H9 (cell line): Measurements from ENCODE around the gene PMF1. TPM values are rescaled to one million over a fixed set of nuclear protein-coding genes. Genes with fewer than 3 reads are reported as not detected.

Experiments used
- DNase-seq: peaks from one replicate; pipeline ENCODE4 v3.0.0-alpha.2; 2017
- H2AFZ ChIP-seq: one replicate; pipeline ENCODE4 v1.6.1; 2013; ENCODE audit warnings: mild to moderate bottlenecking, low read length, control low read depth, moderate library complexity
- H2AK5ac ChIP-seq: 2 replicates; pipeline ENCODE4 v1.6.1; 2013; ENCODE audit warnings: low read length, control low read depth, mixed read lengths; ENCODE audit not compliant: insufficient read length
- H2BK120ac ChIP-seq: one replicate; pipeline ENCODE4 v1.6.1; 2013; ENCODE audit warnings: low read depth, mild to moderate bottlenecking, low read length, control low read depth, inconsistent platforms; ENCODE audit not compliant: poor library complexity, severe bottlenecking
- H2BK12ac ChIP-seq: 2 replicates; pipeline ENCODE4 v1.6.1; 2013; ENCODE audit warnings: low read length, control low read depth, mixed read lengths, low read depth; ENCODE audit not compliant: insufficient read length
- H2BK15ac ChIP-seq: 2 replicates; pipeline ENCODE4 v1.6.1; 2013; ENCODE audit warnings: low read depth, low read length, control low read depth
- H2BK20ac ChIP-seq: one replicate; pipeline ENCODE4 v1.6.1; 2013; ENCODE audit warnings: low read depth, mild to moderate bottlenecking, low read length, control low read depth, inconsistent platforms; ENCODE audit not compliant: poor library complexity, severe bottlenecking
- H2BK5ac ChIP-seq: 2 replicates; pipeline ENCODE4 v1.6.1; 2013; ENCODE audit warnings: low read length, control low read depth, mixed read lengths; ENCODE audit not compliant: insufficient read length
- H3K14ac ChIP-seq: 2 replicates; pipeline ENCODE4 v1.6.1; 2013; ENCODE audit warnings: low read length, control low read depth; ENCODE audit not compliant: insufficient read depth
- H3K18ac ChIP-seq: 2 replicates; pipeline ENCODE4 v1.6.1; 2013; ENCODE audit warnings: low read depth, mild to moderate bottlenecking, mixed read lengths, low read length, control low read depth; ENCODE audit not compliant: insufficient read length
- H3K23ac ChIP-seq: 2 replicates; pipeline ENCODE4 v1.6.1; 2013; ENCODE audit warnings: low read length, control low read depth, mixed read lengths, low read depth; ENCODE audit not compliant: insufficient read length
- H3K23me2 ChIP-seq: 2 replicates; pipeline ENCODE4 v1.6.1; 2013; ENCODE audit warnings: low read depth, mild to moderate bottlenecking, mixed read lengths, low read length, control low read depth; ENCODE audit not compliant: insufficient read length, poor library complexity, severe bottlenecking
- H3K27ac ChIP-seq: 2 replicates; pipeline ENCODE4 v1.5.1; 2013; ENCODE audit warnings: low read length, control low read depth, mixed read lengths, low read depth; ENCODE audit not compliant: insufficient read length
- H3K27me3 ChIP-seq: 2 replicates; pipeline ENCODE4 v1.6.1; 2013; ENCODE audit warnings: low read length, control low read depth, inconsistent platforms; ENCODE audit not compliant: insufficient read depth
- H3K4ac ChIP-seq: 2 replicates; pipeline ENCODE4 v1.6.1; 2013; ENCODE audit warnings: low read depth, mild to moderate bottlenecking, control low read depth, inconsistent platforms, low read length, moderate library complexity
- H3K4me1 ChIP-seq: 2 replicates; pipeline ENCODE4 v1.6.1; 2013; ENCODE audit warnings: low read length, control low read depth, inconsistent platforms; ENCODE audit not compliant: insufficient read depth
- H3K4me2 ChIP-seq: 2 replicates; pipeline ENCODE4 v1.6.1; 2013; ENCODE audit warnings: low read length, control low read depth, mixed read lengths; ENCODE audit not compliant: insufficient read length, insufficient read depth
- H3K56ac ChIP-seq: 2 replicates; pipeline ENCODE4 v1.6.1; 2013; ENCODE audit warnings: low read depth, mild to moderate bottlenecking, mixed read lengths, low read length, control low read depth; ENCODE audit not compliant: insufficient read length
- H3K79me1 ChIP-seq: 2 replicates; pipeline ENCODE4 v1.6.1; 2013; ENCODE audit warnings: low read depth, mild to moderate bottlenecking, moderate library complexity, low read length, control low read depth, inconsistent platforms; ENCODE audit not compliant: insufficient read depth, poor library complexity, severe bottlenecking
- H3K79me2 ChIP-seq: 2 replicates; pipeline ENCODE4 v1.6.1; 2013; ENCODE audit warnings: low read length, control low read depth, inconsistent platforms; ENCODE audit not compliant: insufficient read depth
- H3K9ac ChIP-seq: 2 replicates; pipeline ENCODE4 v1.6.1; 2013; ENCODE audit warnings: low read length, control low read depth, mixed read lengths; ENCODE audit not compliant: insufficient read length; ENCODE audit errors: extremely low read depth
- H3K9me3 ChIP-seq: one replicate; pipeline ENCODE4 v1.6.1; 2013; ENCODE audit warnings: low read depth, low read length, inconsistent platforms; ENCODE audit not compliant: control insufficient read depth
- H3T11ph ChIP-seq: one replicate; pipeline ENCODE4 v1.6.1; 2013; ENCODE audit warnings: mild to moderate bottlenecking, low read length, control low read depth, inconsistent platforms
- H4K20me1 ChIP-seq: one replicate; pipeline ENCODE4 v1.6.1; 2013; ENCODE audit not compliant: control insufficient read depth, insufficient read length, insufficient read depth
- H4K5ac ChIP-seq: 2 replicates; pipeline ENCODE4 v1.6.1; 2013; ENCODE audit warnings: low read depth, mild to moderate bottlenecking, mixed read lengths, low read length, control low read depth; ENCODE audit not compliant: insufficient read length
- H4K8ac ChIP-seq: replicated peaks from 2 replicates; pipeline ENCODE4 v1.6.1; 2013; ENCODE audit warnings: low read length, control low read depth, mixed read lengths, low read depth; ENCODE audit not compliant: insufficient read length
- H4K91ac ChIP-seq: 2 replicates; pipeline ENCODE4 v1.6.1; 2013; ENCODE audit warnings: low read depth, mild to moderate bottlenecking, moderate library complexity, mixed read lengths, low read length, control low read depth; ENCODE audit not compliant: insufficient read length
- H3K27ac Mint-ChIP-seq, 3 experiments: 2 replicates in 2 of 3; 3 replicates in 1 of 3; pipeline ENCODE4 v1.8.0; 2020 to 2021; ENCODE audit warnings: mixed read lengths in 3 of 3, mild to moderate bottlenecking in 1 of 3, moderate library complexity in 1 of 3
- H3K27me3 Mint-ChIP-seq: 2 replicates; pipeline ENCODE4 v1.8.0; 2021; ENCODE audit warnings: low read depth, mild to moderate bottlenecking, moderate library complexity, mixed read lengths
- H3K36me3 Mint-ChIP-seq, 3 experiments: 2 replicates in 2 of 3; 3 replicates in 1 of 3; pipeline ENCODE4 v1.8.0; 2020 to 2021; ENCODE audit warnings: low read depth in 3 of 3, mixed read lengths in 3 of 3; ENCODE audit not compliant: insufficient read depth in 1 of 3
- H3K4me1 Mint-ChIP-seq, 2 experiments: 2 replicates each; pipeline ENCODE4 v1.8.0; 2020; ENCODE audit warnings: mixed read lengths in 2 of 2
- H3K4me3 Mint-ChIP-seq, 2 experiments: 2 replicates in 1 of 2; 3 replicates in 1 of 2; pipeline ENCODE4 v1.8.0; 2020 to 2021; ENCODE audit warnings: mild to moderate bottlenecking in 2 of 2, mixed read lengths in 2 of 2, moderate library complexity in 1 of 2
- H3K9me3 Mint-ChIP-seq, 2 experiments: 2 replicates in 1 of 2; 3 replicates in 1 of 2; pipeline ENCODE4 v1.8.0; 2020; ENCODE audit warnings: mild to moderate bottlenecking in 2 of 2, mixed read lengths in 2 of 2, moderate library complexity in 1 of 2
- CTCF ChIP-seq: fragments of 200-600 bp; sonication (generic); conservative IDR thresholded peaks from 3 replicates; pipeline ENCODE4 v1.8.0; 2021; ENCODE audit warnings: antibody characterized with exemption, mild to moderate bottlenecking
- total RNA-seq: library from RNA; stranded (reverse); gene quantifications from 2 replicates; pipeline ENCODE4 v1.2.1, GENCODE V29; 2021

PMF1 gene
- total RNA-seq, 1 experiment from 2014 or later = 136 TPM

DNA sequence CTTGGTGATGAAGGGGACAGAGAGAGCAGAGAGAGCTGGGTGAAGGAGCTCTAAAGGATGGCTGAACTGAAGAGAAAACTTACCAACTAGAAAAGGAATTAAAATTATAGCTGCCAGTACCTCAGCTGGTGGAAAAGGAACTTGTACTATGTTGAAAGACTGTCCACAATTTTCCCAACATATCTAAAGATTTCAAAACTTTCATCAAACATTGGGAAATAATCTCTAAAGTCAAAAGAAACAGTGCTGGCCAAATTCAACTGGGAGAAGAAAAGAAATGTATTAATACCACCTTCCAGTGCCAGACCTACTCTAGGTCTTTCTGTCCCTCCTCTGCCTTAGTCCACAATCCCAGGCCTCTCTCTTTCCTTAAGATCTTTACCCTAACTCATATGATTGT is 63.7 kb downstream of the PMF1 start:
- Histone ChIP-seq H3K79me1 (peaks cover 5% of the 10 kb centered on the region), H4K8ac (no peak overlapping the region), H2BK120ac (no peak overlapping the region), H3K27ac (no peak overlapping the region), H3K14ac (no peak overlapping the region), H2BK5ac (no peak overlapping the region), H4K5ac (no peak overlapping the region), H3K4me1 (no peaks in the 10 kb centered on the region), H2BK12ac (no peak overlapping the region), H3K4ac (no peak overlapping the region), H2BK15ac (no peak overlapping the region), H2BK20ac (no peak overlapping the region), H3K4me2 (no peak overlapping the region), H3K79me2 (peaks cover 16% of the 10 kb centered on the region), H3K9ac (no peak overlapping the region), H3T11ph (no peak overlapping the region), H3K23me2 (peaks cover 1% of the 10 kb centered on the region), H4K91ac (no peak overlapping the region), H4K20me1 (no peaks in the 10 kb centered on the region), H3K27me3 (no peaks in the 10 kb centered on the region), H3K23ac (no peak overlapping the region), H3K18ac (no peak overlapping the region), H3K9me3 (no peaks in the 10 kb centered on the region), H2AFZ (no peak overlapping the region), H3K56ac (no peak overlapping the region), H2AK5ac (no peak overlapping the region)
- Mint-ChIP-seq H3K27ac (no peak overlapping the region), H3K27me3 (no peaks in the 10 kb centered on the region), H3K9me3 (no peaks in the 10 kb centered on the region), H3K4me1 (peaks cover 7 to 8% of the 10 kb centered on the region in 2 experiments), H3K36me3 (peaks cover 60 to 80% (median 72%) of the 10 kb centered on the region in 3 experiments; a peak in 6 of 7 replicates), H3K4me3 (no peak overlapping the region)
- no peak for TF ChIP-seq CTCF
- no peak for DNase-seq
